Thymus (tissue), 14 donors: ENCODE measurements around the gene SEC14L5. TPM values are rescaled to one million over a fixed set of nuclear protein-coding genes. Genes with fewer than 3 reads are reported as not detected.

ENCODE experiments used
- DNase-seq, 9 donors: peaks; one replicate each; pipeline ENCODE4 v3.0.0-alpha.2; 2013; ENCODE audit warnings: low spot score in 9 of 9, low read depth in 6 of 9, missing footprints in 1 of 9
- H3K27ac ChIP-seq, 2 donors: one replicate each; pipeline ENCODE4 v1.5.1; 2013; ENCODE audit warnings: control low read depth in 1 of 2, low read depth in 1 of 2, low read length in 1 of 2, mild to moderate bottlenecking in 1 of 2, moderate library complexity in 1 of 2
- H3K27me3 ChIP-seq, 2 donors: one replicate each; pipeline ENCODE4 v1.5.1; 2013; ENCODE audit warnings: low read length in 1 of 2; ENCODE audit not compliant: control insufficient read depth in 2 of 2, insufficient read depth in 1 of 2
- H3K36me3 ChIP-seq, 2 donors: one replicate each; pipeline ENCODE4 v1.5.1; 2013; ENCODE audit warnings: low read length in 1 of 2, mild to moderate bottlenecking in 1 of 2, moderate library complexity in 1 of 2; ENCODE audit not compliant: control insufficient read depth in 2 of 2, insufficient read depth in 2 of 2
- H3K4me1 ChIP-seq, 2 donors: one replicate each; pipeline ENCODE4 v1.5.1; 2013; ENCODE audit warnings: low read length in 2 of 2; ENCODE audit not compliant: control insufficient read depth in 2 of 2, insufficient read depth in 2 of 2
- H3K4me3 ChIP-seq, 2 donors: one replicate each; pipeline ENCODE4 v1.5.1; 2013; ENCODE audit warnings: low read length in 2 of 2, control low read depth in 1 of 2, mild to moderate bottlenecking in 1 of 2
- H3K9me3 ChIP-seq, 2 donors: one replicate each; pipeline ENCODE4 v1.5.1; 2013; ENCODE audit warnings: low read length in 1 of 2, mild to moderate bottlenecking in 1 of 2; ENCODE audit not compliant: control insufficient read depth in 2 of 2, insufficient read depth in 1 of 2
- WGBS: extraction: QIAGEN DNeasy Blood & Tissue Kit; methylation state at CpG from one replicate; pipeline ENCODE4 v1.1.7; 2013; 5-methylcytosine and 5-hydroxymethylcytosine counted together
- long read RNA-seq, 10 donors: transcript quantifications; one replicate each; lab custom pipeline, GENCODE V29; 2026
- polyA plus RNA-seq: library from polyadenylated mRNA; stranded (reverse); fragments of 200-250 nt; gene quantifications from one replicate; pipeline ENCODE4 v1.2.3, GENCODE V29; 2013
- total RNA-seq: library from RNA; stranded (reverse); fragments of 120-200 nt; gene quantifications from one replicate; pipeline ENCODE4 v1.2.4, GENCODE V29; 2013
- donor health status: healthy.

Gene SEC14L5
- total RNA-seq (0.24 TPM), polyA plus RNA-seq (0.14 TPM)
- long read RNA-seq, donor 1: 0 reads
- long read RNA-seq, donor 2: 0 reads
- long read RNA-seq, donor 3: 0 reads
- long read RNA-seq, donor 4: 0 reads
- long read RNA-seq, donor 5: 0 reads
- long read RNA-seq, donor 6, full-length matches to known transcripts: 1 of 1 reads
- long read RNA-seq, donor 6, partial matches to known transcripts: 0 of 1 reads
- long read RNA-seq, donor 6, other reads (novel, unspliced or antisense): 0 of 1 reads
- long read RNA-seq, donor 7: 0 reads
- long read RNA-seq, donor 8: 0 reads
- long read RNA-seq, donor 9: 0 reads
- long read RNA-seq, donor 10: 0 reads

- DNase-seq: peak; percentile 69 to 94 (median 85)
- Histone ChIP-seq H3K27ac (no peak within 1 kb of the TSS), H3K4me3 (peak within 1 kb of the TSS; percentile 32 to 36), H3K27me3 (peaks cover 4 to 42% of the 10 kb centered on the region in 2 donors), H3K9me3 (peaks cover 1 to 16% of the 10 kb centered on the region in 2 donors), H3K36me3 (no peaks in the 10 kb centered on the region), H3K4me1 (peaks cover 2 to 12% of the 10 kb centered on the region in 2 donors)
- WGBS: 2% methylated on average over 56 of the region's 56 CpGs
These were observed at the start of gene SEC14L5 for GRCh38 chr16:4957720-4958509. SEC14L5 (plus strand) TSS chr16:4958330; CDS start chr16:4959324, 994 bp downstream.

DNA sequence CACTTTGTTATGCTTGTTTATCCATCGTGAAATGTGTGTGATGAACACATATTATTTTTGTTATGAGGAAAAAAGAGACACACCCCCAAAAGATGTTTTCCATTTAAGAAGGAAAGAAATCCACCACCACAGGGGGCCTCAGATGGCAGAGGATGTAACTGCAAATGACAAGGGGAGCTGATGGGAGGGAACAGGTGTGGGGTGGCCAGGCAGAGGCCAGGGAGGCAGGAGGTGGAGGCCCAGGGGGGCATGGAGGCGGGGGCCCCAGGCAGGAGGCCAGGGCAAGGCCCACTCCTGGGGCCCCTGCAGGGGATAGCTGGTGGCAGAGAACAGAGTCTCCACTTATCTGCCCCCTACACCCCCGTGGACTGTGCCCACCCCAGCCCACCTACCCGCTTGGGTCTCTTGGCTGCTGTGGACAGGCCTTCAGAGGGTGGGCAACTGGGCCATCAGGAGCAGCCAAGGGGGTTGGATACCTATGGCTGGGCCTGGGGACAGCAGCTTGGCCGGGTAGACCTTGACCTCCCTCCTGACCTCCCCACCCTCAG lies 49.2 kb upstream of the SEC14L5 start:
- no peaks in the 10 kb centered on the region for H3K27me3 ChIP-seq
- DNase-seq: no peak
- H3K4me3 ChIP-seq: no peak overlapping the region
- no peaks in the 10 kb centered on the region for H3K4me1 ChIP-seq
- H3K27ac ChIP-seq: no peak overlapping the region
- no peaks in the 10 kb centered on the region for H3K9me3 ChIP-seq
- WGBS: 97% methylated on average over 5 of the region's 5 CpGs
- no peaks in the 10 kb centered on the region for H3K36me3 ChIP-seq

DNA sequence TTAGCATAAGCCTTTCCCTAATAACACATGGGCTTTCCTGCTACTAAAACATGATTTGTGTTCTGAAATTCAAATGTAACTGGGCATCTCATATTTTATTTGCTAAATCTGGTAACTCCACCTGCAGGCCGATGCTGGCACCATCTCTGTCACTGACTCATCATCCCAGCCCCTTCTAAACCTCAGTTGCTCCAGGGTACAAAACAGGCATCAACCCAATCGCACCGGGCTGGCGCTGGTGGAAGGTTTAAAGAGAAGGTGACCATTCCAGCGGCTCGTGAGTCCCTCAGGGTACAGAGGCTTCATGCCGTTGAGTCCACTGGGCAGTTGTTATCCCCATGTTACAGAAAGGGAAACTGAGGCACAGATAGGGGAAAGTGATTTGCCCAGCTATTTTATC lies 48.3 kb upstream of the SEC14L5 start:
- no peak for DNase-seq
- Histone ChIP-seq H3K4me3 (no peak overlapping the region), H3K4me1 (peaks cover 0 to under 1% of the 10 kb centered on the region in 2 donors), H3K27ac (no peak overlapping the region), H3K9me3 (no peaks in the 10 kb centered on the region), H3K36me3 (no peaks in the 10 kb centered on the region), H3K27me3 (no peaks in the 10 kb centered on the region)
- 95% methylated on average over 7 of the region's 7 CpGs for WGBS

DNA sequence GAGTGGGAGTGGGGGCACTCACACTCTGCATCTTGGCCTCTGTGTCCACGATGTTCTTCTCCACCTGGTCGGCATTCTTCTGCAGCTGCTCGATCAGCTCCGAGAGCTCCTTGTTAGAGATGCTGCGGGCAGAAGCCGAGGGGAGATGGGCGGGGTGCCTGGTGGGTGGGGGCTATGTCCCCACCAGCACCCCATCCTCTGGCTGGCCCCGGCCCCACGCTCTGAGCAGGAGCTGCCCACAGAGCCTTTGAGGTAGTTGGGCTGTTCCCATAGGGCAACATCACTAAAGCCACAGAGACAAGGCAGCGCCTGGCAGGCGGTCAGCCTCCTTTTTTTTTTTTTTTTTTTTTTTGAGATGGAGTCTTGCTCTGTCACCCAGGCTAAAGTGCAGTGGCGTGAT lies 47.3 kb upstream of the SEC14L5 start:
- Histone ChIP-seq H3K4me3 (no peak overlapping the region), H3K27me3 (no peaks in the 10 kb centered on the region), H3K27ac (no peak overlapping the region), H3K4me1 (peaks cover 0 to 6% of the 10 kb centered on the region in 2 donors), H3K36me3 (no peaks in the 10 kb centered on the region), H3K9me3 (no peaks in the 10 kb centered on the region)
- no peak for DNase-seq
- 96% methylated on average over 12 of the region's 12 CpGs for WGBS

GRCh38 chr16:4911970-4912386 lies 46.2 kb upstream of the SEC14L5 start:
- Histone ChIP-seq H3K27me3 (no peaks in the 10 kb centered on the region), H3K36me3 (no peaks in the 10 kb centered on the region), H3K9me3 (no peaks in the 10 kb centered on the region), H3K4me3 (no peak overlapping the region), H3K4me1 (peaks cover 0 to 6% of the 10 kb centered on the region in 2 donors), H3K27ac (no peak overlapping the region)
- WGBS: 88% methylated on average over 6 of the region's 6 CpGs
- DNase-seq: no peak

GRCh38 chr16:4913130-4913773 lies 44.9 kb upstream of the SEC14L5 start:
- DNase-seq: no peak
- Histone ChIP-seq H3K36me3 (no peaks in the 10 kb centered on the region), H3K27ac (no peak overlapping the region), H3K4me1 (peaks cover 0 to 6% of the 10 kb centered on the region in 2 donors), H3K4me3 (no peak overlapping the region), H3K27me3 (no peaks in the 10 kb centered on the region), H3K9me3 (no peaks in the 10 kb centered on the region)
- 90% methylated on average over 7 of the region's 7 CpGs for WGBS

DNA sequence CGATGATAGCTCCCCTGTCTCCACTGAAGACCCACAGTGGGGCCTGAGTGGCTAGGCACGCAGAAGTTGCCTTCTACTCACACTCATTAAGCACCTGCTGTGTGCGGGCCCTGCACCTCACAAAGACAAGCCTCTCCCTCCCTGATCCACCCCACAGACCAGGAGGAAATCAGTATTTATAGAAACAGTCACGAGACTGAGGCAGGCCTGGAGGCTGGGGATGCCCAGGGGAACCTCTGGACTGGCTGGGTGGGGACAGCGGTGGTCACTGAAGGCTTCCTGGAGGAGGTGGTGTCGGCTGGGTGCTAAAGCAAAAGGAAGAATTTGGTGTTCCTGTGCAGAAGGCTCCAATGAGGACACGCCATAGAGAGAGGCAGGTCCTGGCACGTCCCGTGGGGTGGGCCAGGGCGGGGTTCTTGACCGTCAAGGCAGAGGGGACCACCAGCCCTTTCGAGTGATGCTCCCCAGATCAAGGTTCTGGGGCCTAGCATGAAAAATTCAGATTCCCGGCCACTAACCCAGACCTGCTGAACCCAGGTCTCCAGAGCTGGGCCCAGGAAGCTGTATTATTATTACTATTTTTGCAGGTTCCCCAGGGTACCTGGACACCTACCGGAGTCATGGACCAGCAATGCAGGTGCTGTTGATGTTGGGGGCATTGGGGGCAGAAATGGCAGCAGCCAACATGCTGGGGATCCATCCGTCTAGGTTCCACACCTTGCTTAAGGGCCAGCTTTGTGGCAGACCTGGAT lies 44.2 kb upstream of the SEC14L5 start:
- H3K9me3 ChIP-seq: no peaks in the 10 kb centered on the region
- H3K27me3 ChIP-seq: peaks cover 0 to 4% of the 10 kb centered on the region in 2 donors
- DNase-seq: no peak
- 95% methylated on average over 15 of the region's 15 CpGs for WGBS
- no peaks in the 10 kb centered on the region for H3K36me3 ChIP-seq
- H3K4me3 ChIP-seq: no peak overlapping the region
- H3K27ac ChIP-seq: no peak overlapping the region
- peaks cover 0 to 6% of the 10 kb centered on the region in 2 donors for H3K4me1 ChIP-seq

- WGBS: 95% methylated on average over 7 of the region's 7 CpGs
- H3K4me1 ChIP-seq: peaks cover 0 to 6% of the 10 kb centered on the region in 2 donors
- peaks cover 0 to 5% of the 10 kb centered on the region in 2 donors for H3K27me3 ChIP-seq
- H3K9me3 ChIP-seq: no peaks in the 10 kb centered on the region
- DNase-seq: no peak
- no peaks in the 10 kb centered on the region for H3K36me3 ChIP-seq
- no peak overlapping the region for H3K27ac ChIP-seq
- H3K4me3 ChIP-seq: no peak overlapping the region
These were observed 43.5 kb upstream of the SEC14L5 start for GRCh38 chr16:4914528-4915225.
